ENCODE results near the gene MLC1. TPM values are rescaled to one million over a fixed set of nuclear protein-coding genes. Genes with fewer than 3 reads are reported as not detected.

MLC1 gene
- total RNA-seq, 1 donor from 2014 or later = not detected

- Histone ChIP-seq H3K27me3 (ENCODE audit: control insufficient read depth, insufficient read depth, low read length) (peaks cover 21% of the 10 kb centered on the region), H3K4me3 (ENCODE audit: low read depth, low read length) (no peak overlapping the region), H3K36me3 (ENCODE audit: control insufficient read depth, insufficient read depth, low read length) (no peaks in the 10 kb centered on the region)
- no peak for DNase-seq (ENCODE audit: low read depth)
- TF ChIP-seq, protein P1, sequence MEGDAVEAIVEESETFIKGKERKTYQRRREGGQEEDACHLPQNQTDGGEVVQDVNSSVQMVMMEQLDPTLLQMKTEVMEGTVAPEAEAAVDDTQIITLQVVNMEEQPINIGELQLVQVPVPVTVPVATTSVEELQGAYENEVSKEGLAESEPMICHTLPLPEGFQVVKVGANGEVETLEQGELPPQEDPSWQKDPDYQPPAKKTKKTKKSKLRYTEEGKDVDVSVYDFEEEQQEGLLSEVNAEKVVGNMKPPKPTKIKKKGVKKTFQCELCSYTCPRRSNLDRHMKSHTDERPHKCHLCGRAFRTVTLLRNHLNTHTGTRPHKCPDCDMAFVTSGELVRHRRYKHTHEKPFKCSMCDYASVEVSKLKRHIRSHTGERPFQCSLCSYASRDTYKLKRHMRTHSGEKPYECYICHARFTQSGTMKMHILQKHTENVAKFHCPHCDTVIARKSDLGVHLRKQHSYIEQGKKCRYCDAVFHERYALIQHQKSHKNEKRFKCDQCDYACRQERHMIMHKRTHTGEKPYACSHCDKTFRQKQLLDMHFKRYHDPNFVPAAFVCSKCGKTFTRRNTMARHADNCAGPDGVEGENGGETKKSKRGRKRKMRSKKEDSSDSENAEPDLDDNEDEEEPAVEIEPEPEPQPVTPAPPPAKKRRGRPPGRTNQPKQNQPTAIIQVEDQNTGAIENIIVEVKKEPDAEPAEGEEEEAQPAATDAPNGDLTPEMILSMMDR (IDR thresholded peaks at IDR 0.05; ENCODE audit: insufficient read depth, low read length, poor library complexity, severe bottlenecking) = no peak
Observed at GRCh38 chr22:50084614-50085021, 608 bp downstream of the MLC1 start.

DNA sequence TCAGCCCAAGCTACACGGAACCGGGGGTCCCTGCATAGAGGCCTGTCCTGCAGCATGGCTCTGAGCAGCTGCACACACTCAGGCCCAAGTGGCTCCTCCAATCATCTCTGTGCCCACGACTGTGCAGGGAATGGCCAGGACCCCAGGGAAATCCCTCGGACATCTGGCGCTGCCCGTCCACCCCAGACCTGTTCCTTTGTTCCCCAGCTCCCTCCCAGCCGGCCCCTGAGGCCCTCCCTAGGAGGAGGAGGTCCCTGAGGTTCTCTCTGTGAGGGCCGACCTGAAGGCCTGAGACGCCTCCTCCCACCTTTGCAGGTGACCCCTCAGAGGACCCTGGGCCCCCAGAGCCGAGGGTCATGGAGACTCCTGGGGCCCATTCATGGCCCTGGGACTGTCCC, 1.1 kb downstream of the MLC1 start:
- TF ChIP-seq, protein P1 (IDR thresholded peaks at IDR 0.05; ENCODE audit: insufficient read depth, low read length, poor library complexity, severe bottlenecking) = no peak
- DNase-seq (ENCODE audit: low read depth) = no peak
- Histone ChIP-seq H3K27me3 (ENCODE audit: control insufficient read depth, insufficient read depth, low read length) (peaks cover 20% of the 10 kb centered on the region), H3K36me3 (ENCODE audit: control insufficient read depth, insufficient read depth, low read length) (no peaks in the 10 kb centered on the region), H3K4me3 (ENCODE audit: low read depth, low read length) (no peak overlapping the region)

DNA sequence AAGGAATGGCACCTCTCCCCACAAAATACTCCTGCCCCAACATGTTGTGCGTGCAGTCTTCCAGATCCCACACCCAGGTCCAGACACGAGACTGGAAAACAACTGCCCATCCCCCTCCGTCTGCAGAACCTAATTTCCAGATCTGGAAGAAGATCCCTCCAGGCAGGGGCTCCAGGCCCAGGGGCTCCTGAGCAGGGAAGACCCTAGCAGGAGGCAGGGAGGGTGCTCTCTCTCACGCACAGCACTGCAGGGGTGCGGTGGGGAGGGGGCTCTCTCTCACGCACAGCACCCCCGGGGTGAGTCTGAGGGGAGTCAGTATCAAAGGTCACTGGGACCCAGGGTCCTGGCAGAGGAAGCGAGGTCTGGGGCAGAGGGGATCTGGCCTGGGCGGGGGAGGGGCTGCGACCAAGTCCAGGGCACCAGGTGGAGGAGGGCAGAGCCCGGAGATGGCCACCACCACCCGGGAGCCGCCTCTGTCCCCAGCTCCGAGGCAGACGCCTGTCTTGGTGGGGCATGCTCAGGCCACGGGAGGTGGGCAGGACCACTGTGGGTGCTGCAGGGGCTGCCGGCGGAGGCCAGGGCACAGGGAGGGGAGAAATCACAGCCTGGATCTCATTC, 1.7 kb downstream of the MLC1 start:
- no peak for DNase-seq (ENCODE audit: low read depth)
- Histone ChIP-seq H3K36me3 (ENCODE audit: control insufficient read depth, insufficient read depth, low read length) (no peaks in the 10 kb centered on the region), H3K27me3 (ENCODE audit: control insufficient read depth, insufficient read depth, low read length) (peaks cover 20% of the 10 kb centered on the region), H3K4me3 (ENCODE audit: low read depth, low read length) (no peak overlapping the region)
- TF ChIP-seq, protein P1 (IDR thresholded peaks at IDR 0.05; ENCODE audit: insufficient read depth, low read length, poor library complexity, severe bottlenecking) = no peak

GRCh38 chr22:50082961-50083461, 2.2 kb downstream of the MLC1 start:
- DNase-seq (ENCODE audit: low read depth) = no peak
- Histone ChIP-seq H3K27me3 (ENCODE audit: control insufficient read depth, insufficient read depth, low read length) (peaks cover 20% of the 10 kb centered on the region), H3K4me3 (ENCODE audit: low read depth, low read length) (no peak overlapping the region), H3K36me3 (ENCODE audit: control insufficient read depth, insufficient read depth, low read length) (no peaks in the 10 kb centered on the region)
- TF ChIP-seq, protein P1 (IDR thresholded peaks at IDR 0.05; ENCODE audit: insufficient read depth, low read length, poor library complexity, severe bottlenecking) = no peak

DNA sequence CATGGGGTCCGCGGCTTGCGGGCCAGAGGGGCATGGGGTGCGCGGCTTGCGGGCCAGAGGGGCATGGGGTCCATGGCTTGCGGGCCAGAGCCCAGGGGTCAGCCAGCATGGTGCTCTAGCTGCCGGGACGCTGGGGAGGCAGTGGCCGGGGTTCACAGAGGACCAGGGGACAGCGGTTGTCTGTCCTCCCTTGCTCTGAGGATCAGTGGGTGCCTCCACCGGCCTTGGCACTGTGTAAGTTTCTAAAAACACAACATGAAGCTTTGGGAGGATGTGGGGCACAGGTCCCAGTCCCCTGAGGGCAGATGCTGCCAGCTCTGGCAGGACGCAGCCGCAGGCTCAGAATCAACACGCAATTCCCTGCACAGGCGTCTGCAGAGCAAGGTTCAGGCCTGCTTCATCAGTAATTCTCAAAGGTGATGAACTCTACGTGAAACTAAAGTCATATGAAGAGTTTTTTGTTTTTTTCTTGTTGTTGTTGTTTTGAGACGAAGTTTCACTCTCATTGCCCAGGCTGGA, 3.0 kb downstream of the MLC1 start:
- H3K36me3 ChIP-seq (ENCODE audit: control insufficient read depth, insufficient read depth, low read length) = no peaks in the 10 kb centered on the region
- no peak overlapping the region for H3K4me3 ChIP-seq (ENCODE audit: low read depth, low read length)
- peaks cover 22% of the 10 kb centered on the region for H3K27me3 ChIP-seq (ENCODE audit: control insufficient read depth, insufficient read depth, low read length)
- DNase-seq (ENCODE audit: low read depth) = no peak
- TF ChIP-seq, protein P1 (IDR thresholded peaks at IDR 0.05; ENCODE audit: insufficient read depth, low read length, poor library complexity, severe bottlenecking) = no peak

Data from kidney epithelial cell (primary cell).